ENCODE data around the gene ZNF292.

DNA sequence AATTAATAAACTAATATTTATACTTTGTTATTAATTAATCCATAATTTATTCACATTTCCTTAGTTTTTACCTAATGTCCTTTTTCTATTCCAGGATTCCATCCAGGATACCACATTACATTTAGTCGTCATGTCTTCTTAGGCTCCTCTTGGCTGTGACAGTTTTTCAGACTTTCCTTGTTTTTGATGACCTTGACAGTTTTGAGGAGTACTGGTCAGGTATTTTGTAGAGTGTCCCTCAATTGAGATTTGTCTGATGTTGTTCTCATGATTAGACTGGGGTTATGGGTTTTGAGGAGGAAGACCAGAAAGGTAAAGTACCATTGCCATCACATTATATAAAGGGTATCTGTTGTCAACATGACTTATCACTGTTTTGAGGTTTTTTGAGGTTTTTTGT, 67.3 kb downstream of the ZNF292 start:
- TF ChIP-seq, protein P1, sequence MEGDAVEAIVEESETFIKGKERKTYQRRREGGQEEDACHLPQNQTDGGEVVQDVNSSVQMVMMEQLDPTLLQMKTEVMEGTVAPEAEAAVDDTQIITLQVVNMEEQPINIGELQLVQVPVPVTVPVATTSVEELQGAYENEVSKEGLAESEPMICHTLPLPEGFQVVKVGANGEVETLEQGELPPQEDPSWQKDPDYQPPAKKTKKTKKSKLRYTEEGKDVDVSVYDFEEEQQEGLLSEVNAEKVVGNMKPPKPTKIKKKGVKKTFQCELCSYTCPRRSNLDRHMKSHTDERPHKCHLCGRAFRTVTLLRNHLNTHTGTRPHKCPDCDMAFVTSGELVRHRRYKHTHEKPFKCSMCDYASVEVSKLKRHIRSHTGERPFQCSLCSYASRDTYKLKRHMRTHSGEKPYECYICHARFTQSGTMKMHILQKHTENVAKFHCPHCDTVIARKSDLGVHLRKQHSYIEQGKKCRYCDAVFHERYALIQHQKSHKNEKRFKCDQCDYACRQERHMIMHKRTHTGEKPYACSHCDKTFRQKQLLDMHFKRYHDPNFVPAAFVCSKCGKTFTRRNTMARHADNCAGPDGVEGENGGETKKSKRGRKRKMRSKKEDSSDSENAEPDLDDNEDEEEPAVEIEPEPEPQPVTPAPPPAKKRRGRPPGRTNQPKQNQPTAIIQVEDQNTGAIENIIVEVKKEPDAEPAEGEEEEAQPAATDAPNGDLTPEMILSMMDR (IDR thresholded peaks at IDR 0.05) = no peak
- no peak for TF ChIP-seq EZH2 (IDR thresholded peaks at IDR 0.05; ENCODE audit: borderline replicate concordance, insufficient read depth, low read depth, low read length, poor library complexity, severe bottlenecking)

Measured in B cell (primary cell).